NCI-H2171 (cell line): ENCODE data around the gene RGS13.
"Not testable (repeated sequence)": the region's sequence is repeated elsewhere in the genome, so short reads cannot be mapped to it uniquely, and the experiment has no call there.

ENCODE experiments used
- DNase-seq: peaks from one replicate; lab custom pipeline; 2025; lab: John Stamatoyannopoulos, UW

The RGS13 gene

DNA sequence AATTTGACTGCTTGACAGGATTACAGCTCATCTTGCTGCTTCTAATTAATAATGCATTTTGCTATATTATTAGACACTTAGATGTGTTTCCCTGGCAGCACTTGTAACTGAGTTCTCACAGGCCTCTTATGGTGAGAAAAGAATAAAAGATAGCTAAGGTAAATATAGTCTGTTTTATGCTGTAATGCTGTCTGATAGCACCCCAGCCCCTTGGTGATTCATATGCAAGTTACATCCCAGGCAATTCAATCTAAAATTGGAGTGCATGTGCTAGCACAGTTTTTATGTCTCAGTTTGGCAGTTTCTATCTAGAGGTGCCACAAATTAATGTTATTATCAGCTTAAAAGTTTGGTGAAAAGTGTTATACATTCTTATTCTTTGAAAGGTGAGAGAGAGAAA is 42.2 kb downstream of the RGS13 start:
- DNase-seq: no peak

DNA sequence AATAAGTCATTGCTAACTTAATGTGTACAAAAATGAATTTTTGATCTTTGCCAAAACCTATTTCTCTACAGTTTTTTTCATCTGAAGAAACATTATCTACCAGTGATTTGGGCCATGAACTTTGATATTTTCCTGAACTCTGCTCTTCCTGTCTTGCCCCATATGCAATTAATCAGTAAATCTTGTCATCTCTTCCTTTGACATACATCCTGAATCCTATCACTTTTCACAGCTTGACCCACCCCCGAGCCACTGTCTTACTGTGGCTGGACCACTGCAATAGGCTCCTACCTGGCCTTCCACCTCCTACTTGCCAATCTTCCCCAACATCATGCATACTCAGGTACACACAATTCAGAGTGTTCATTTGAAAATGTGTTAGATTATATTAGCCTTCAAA is 46.4 kb downstream of the RGS13 start:
- DNase-seq: no peak

DNA sequence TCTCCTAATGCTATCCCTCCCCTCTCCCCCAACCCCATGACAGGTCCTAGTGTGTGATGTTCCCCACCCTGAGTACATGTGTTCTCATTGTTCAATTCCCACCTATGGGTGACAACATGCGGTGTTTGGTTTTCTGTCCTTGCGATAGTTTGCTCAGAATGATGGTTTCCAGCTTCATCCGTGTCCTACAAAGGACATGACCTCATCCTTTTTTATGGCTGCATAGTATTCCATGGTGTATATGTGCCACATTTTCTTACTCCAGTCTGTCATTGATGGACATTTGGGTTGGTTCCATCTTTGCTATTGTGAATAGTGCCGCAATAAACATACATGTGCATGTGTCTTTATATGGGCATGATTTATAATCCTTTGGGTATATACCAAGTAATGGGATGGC is 47.1 kb downstream of the RGS13 start:
- DNase-seq: not testable (repeated sequence)

DNA sequence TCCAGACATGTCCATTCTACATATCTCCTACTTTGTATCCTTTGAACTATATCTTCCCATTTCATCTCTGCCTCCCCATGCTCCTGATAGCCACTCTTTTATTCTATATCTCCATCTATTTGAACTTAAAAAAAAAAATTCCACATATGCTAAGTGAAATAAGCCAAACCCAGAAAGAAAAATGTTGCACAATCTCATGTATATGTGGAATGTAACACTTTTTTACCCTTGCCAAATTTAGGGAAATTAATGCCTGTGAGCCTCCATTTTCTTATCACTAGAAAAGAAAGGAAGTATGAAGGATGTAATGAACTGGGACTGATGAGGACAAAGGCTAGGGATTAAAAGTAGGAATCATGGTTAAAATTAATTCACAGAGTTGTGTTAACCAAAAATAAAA is 53.5 kb downstream of the RGS13 start:
- no peak for DNase-seq

DNA sequence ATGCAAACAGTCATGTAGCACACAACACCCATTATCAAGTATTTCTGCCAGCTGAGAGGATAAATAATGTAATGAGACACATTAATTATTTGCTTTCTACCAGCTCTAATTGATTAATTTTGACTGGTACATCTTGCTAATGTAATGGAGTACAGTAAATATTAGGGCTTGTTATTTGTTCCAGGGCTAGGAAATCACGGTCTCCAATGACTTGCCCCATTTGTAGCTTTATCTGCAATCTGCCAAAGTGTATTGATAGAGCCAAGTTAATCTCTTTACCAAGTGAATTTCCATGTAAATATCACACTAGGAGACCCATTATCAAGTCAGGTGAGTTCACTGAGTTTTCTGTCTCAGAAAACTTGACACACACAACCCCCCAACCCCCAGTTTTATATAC is 55.1 kb downstream of the RGS13 start:
- DNase-seq: no peak

DNA sequence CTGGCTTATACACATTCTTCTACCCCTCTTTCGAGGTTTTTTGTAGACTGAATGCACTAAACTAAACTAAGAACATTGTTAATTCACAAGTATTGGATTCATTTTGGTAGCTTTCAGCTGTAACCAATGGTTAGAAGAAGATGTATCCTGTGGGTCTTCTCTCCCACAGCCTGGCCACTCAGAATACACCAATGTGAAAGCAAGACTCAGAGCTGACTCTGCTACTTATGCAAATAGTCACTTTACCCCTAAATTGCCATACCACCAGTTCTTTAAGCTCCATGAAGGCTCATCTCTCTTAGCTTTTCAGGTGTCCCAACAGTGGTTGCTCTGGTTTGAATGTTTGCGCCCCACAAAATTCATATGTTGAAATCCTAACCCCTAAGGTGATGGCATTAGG is 60.1 kb downstream of the RGS13 start:
- no peak for DNase-seq

DNA sequence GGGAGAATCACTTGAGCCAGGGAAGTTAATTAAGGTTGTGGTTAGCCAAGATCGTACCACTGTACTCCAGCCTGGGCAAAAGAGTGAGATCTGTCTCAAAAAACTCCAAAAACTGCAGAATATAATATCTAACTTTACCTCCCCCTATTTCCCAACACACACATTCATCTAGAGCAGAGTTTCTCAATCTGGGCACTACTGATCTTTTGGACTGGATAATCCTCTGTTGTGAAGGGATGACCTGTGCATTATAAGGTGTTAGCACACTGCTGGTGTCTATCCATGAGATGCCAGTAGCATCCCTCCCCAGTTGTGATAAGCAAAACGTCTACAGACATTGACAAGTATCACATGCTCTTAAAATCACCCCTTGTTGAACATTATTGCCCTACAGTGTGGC is 61.8 kb downstream of the RGS13 start:
- no peak for DNase-seq

DNA sequence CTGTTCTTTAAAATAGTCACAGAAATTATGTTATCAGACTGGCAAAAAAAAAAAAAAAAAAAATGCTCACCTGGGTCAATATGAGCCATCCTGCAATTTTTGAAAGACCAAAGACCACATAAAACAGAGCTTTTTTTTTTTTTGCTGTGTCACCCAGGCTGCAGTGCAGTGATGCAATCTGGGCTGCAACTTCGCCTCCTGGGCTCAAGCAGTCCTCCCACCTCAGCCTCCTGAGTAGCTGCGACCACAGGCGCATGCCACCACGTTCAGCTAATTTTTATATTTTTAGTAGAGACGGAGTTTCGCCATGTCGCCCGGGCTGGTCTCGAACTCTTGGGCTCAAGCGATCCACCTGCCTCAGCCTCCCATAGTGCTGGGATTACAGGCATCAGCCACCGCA is 62.8 kb downstream of the RGS13 start:
- no peak for DNase-seq

DNA sequence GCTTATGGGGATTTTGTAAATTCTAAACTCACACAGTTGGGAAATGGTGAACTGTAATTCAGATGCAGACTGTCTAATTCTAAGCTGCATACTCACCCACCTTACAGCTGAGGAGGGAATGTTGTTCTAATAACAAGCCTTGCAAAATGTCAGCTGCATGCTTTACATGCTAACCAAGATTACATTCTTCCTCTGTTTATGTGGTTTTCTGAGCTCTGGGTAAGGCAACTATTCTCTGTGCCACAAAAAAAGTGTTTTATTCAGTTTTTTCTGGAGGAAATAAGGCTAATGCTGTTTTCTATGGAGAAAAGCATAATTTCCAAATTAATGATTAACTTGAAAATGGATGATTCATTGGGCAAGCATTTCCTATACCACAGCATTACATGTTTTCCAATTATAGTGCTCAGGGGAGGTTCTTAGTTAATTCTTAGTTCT is 64.9 kb downstream of the RGS13 start:
- DNase-seq: no peak

DNA sequence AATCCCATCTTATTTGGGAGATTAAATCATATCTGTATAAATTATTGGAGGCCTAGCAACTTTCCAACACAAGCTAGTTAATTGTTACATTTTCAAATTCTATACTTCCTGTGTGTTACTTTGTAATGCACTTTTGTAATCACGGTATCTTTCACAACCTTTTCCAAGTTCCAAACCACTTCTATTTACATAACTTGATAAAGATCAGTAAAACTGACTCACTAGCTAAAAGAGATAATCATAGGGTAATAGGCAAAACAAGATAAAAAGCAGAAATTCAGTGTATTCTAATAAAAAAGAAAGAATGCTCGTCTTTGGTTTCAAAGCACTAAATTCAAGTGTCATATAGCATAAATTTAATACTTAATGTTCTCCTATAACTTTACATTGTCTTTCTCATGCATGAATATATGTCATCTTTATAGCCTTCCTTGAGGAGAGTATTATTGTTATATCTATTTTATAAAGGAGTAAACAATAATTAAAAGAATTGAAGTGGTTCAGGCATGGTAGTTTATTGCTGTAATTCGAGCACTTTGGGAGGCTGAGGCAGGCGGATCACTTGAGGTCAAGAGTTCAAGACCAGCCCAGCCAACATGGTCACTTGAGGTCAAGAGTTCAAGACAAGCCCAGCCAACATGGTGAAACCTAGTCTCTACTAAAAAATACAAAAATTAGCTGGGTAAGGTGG is 66.4 kb downstream of the RGS13 start:
- DNase-seq: no peak

DNA sequence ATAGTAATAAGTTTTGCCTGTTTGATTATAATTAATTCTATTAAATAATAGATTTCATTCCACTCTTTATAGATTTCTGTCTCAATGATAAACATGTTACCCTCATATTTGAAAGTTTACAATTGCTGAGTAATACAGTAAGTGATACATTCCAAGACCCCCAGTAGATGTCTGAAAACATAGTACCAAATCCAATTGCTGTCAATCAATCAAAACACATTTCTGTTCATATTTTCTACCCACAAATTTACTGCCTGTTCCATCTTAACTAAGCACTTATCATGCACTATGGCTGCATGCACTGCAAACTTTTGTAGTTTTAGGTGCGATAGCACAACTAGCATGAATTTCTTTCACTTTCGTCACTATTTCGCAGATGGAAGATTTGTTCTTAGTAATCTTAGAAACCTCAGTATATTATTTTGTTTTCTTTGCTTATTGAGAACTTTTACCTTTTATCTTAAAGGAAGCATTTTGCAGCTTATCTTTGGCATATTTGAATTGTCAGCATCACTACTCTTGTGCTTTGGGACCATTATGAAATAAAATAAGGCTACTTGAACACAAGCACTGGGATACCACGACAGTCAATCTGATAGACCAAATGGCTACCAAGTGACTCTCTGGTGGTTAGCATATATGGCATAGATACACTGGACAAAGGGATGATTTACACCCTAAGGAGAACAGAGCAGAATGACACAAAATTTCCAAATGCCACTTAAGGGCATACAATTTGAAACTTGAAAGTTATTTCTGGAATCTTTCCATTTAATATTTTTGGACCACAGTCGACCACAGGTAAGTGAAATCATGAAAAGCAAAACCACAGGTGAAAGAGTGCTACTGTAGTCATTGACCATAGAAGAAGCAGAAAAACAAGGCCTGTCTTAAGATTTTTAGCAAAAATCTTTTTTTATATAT is 67.6 kb downstream of the RGS13 start:
- no peak for DNase-seq

DNA sequence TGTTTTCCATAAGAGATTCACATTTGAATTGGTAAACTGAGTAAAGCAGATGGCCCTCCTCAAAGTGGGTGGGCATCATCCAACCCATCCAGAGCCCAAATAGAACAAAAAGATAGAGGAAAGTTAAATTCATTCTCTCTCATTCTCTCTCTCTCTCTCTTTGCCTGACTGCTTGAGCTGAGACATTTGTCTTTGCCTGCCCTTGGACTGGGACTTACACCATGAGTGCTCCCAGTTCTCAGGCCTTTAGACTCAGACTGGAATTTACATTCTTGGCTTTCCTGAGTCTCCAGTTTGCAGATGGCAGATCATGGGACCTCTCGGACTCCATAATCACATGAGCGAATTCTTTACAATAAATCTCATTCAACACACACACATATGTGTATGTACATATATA is 69.6 kb downstream of the RGS13 start:
- no peak for DNase-seq

DNA sequence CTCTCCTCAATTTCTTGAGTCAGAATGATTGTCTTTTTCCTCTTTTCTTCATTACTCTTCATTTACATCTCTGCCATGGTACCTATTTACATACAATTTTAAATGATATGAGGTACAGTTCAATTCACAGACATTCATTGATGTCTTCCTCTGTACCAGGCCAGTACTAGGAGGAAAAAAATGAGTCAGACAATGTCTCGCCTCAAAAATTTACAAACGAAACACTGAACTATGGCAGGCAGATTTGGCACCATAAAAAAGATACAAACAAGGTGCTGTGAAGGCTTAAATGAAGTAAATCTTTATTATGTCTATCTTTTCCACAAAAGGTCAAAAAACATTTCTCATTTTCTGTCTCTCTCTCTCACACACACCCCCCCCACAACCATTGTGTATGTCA is 71.0 kb downstream of the RGS13 start:
- DNase-seq: no peak

DNA sequence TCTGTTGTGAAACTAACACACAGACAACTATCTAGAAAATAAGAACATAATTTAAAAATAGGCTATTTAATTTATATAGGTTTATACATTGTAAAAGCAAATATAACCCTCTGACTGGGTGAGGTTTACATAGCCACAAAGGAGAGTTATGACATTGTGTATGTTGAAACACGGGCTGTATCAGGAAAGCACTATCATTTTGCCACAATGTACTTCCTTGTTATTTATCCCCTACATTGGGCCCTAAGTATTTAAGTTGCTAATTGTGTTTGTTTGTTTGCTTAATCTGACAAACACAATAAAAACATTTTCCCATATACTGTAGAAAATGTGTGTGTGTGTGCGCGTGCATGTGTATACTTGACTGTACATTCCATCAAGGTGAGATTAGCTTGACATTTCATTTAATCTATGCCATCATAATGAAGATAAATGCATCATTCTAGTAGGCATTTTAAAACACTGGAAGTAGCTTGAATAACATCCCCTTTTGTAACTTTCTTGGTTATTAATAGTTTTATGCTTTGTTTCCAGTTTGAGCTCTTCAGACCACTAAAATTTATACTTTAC is 72.1 kb downstream of the RGS13 start:
- DNase-seq: no peak

DNA sequence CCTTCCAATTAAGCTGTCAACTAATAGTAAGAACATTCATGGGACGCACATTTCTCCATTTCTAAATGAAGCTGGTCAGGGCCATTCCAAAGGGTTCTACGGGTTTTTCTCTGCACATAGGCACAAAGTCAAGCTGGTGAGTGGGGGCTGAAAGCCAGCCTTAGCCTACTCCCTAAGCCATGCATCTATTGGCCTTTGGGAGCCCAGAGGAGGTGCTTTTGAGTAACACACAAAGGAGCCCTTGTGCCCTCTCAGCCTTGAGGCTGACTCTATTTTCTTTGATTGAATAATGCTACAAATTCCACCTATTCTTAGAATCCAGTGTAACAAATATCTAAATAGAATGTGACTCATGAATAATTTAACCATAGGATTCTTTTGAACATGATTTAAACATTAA is 73.6 kb downstream of the RGS13 start:
- no peak for DNase-seq
